AG09319 (cell line): ENCODE results near the gene DRGX.

Experiments used
- DNase-seq: peaks from one replicate; pipeline ENCODE4 v3.0.0-alpha.2; 2010; ENCODE audit warnings: low read depth; ENCODE audit errors: extremely low read depth
- CTCF ChIP-seq: IDR thresholded peaks from 2 replicates; pipeline ENCODE4 v1.5.1; 2011; ENCODE audit warnings: low read depth, mild to moderate bottlenecking, inconsistent platforms, low read length, moderate library complexity

Gene DRGX

DNA sequence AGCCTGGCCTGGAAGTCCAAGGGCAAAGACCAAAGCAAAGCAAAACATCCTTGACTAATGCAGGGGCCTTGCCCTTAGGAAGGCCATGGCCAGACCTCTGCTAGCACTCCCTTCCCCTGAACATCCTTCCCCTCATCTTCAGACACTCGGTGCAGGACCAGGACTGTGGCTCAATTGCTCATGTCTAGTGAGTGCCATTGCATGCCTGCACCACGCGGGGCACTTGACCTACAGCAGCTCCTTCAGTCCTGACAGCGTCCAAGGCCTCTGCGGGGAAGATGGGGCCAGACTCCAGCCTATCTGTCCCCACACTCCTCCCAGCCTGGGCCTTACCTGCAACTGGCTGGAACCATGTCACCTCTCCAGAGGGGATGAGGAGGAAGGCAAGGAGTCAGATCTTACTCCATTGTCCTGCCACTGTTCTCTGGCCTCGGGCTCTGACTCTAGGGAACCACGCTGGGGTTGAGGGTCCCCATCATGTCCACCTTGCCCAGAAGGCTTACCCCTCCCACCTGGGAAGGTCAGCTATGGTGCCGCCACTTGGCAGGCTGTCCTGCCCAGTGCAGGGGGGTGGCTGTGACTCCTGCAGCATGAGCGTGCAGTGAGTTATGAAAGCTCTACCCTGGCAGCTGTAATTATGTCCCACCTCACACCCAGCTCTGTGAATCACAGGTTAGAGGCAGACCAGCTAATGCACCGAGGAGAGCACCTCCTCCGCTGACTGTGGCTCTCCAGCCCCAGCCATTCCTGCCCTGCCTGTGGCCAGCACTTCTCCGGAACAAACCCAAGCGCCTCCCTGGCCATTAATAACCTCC, 16.1 kb downstream of the DRGX start:
- DNase-seq: no peak
- TF ChIP-seq CTCF: no peak; the same call in 1 of the 2 replicates

DNA sequence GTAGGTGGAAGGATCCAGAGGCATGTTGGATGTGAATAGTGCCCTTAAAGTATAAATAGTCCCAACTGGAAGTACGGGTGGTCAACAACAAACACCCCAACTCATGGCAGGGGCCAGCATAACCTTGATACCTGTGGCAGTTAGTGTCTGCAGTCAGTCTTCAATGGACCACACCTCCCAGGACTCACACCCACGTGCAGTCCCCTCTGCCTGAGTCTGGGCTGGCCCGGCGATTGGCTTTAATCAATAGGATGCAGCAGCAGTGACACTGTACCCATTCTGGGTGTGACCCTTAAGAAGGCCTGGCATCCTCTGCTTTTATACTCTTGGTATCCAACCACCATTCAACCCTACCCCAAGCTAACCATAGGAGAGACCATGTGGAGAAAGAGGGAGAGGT, 18.6 kb downstream of the DRGX start:
- TF ChIP-seq CTCF: no peak
- DNase-seq: no peak

- TF ChIP-seq CTCF: no peak
- no peak for DNase-seq
Observed at GRCh38 chr10:49375611-49376010, 20.3 kb downstream of the DRGX start.

GRCh38 chr10:49374740-49375139, 21.1 kb downstream of the DRGX start:
- no peak for TF ChIP-seq CTCF
- DNase-seq: no peak

DNA sequence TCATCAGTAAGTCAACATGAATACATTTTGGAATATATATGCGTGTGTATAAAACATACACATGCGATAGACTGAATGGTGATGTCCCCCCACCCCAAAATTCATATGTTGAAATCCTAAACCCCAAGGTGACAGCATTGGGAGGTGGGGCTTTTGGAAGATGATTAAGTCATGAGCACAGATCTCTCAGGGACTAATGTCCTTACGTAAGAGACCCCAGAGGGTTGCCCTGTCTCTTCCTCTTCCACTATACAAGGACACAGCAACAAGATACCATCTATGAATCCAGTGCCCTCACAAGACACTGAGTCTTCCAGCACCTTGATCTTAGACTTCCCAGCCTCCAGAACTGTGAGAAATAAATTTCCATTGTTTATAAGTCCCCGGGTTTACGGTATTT, 22.5 kb downstream of the DRGX start:
- DNase-seq: no peak
- TF ChIP-seq CTCF: no peak

DNA sequence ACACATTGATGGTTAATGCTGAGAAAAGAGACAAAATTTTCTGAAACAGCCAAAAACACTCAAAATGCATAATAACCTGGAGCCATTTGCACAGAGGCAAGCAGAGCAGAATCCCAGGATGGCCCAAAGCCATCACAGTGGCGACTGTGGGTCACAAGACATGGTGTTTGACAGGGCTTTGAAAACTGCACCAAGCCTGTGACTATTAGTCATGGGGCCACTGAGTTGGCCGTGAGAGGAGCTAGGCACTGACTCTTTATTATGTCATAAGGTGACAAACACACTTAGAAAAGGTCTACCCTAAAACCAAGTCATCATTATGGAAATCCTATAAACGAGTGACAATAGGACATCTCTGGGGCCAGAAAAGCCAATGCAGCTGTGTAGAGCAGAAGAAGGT, 23.9 kb downstream of the DRGX start:
- TF ChIP-seq CTCF: no peak
- no peak for DNase-seq

DNA sequence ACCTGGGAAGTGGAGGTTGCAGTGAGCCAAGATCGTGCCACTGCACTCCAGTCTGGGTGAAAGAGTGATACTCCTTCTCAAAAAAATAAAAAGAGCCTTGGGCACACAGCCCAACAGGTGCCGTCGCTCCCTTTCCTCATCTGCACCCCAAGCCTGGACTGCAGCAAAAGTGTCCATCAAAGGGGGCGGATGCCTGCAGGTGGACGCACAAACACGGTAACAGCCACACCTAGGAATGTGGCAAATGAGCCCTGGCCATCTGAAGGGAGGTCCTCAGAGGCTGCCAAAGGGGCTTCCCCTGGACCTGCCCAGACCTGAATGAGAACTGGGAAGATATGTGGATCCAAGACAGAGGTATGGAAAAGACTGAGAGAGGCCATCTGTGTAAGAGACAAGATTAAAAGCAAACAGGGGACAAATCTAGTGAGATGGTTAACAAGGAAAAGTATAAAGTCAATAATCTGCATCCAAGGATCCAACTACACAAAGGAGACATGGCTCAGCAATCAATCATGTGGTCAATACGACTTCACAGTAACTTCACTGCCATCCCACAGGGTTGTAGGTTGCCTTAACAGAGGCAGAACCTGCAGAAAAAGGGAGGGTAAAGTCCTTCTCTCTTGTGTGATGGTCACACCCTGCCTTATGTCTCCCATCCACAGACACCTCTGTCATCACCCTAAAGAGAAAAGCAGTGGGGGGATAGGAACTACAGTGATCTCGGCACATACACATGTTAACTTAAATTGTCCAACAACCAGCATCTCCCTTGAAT, 25.4 kb downstream of the DRGX start:
- DNase-seq: no peak
- no peak for TF ChIP-seq CTCF
